ENCODE results near the gene SYT11.

DNA sequence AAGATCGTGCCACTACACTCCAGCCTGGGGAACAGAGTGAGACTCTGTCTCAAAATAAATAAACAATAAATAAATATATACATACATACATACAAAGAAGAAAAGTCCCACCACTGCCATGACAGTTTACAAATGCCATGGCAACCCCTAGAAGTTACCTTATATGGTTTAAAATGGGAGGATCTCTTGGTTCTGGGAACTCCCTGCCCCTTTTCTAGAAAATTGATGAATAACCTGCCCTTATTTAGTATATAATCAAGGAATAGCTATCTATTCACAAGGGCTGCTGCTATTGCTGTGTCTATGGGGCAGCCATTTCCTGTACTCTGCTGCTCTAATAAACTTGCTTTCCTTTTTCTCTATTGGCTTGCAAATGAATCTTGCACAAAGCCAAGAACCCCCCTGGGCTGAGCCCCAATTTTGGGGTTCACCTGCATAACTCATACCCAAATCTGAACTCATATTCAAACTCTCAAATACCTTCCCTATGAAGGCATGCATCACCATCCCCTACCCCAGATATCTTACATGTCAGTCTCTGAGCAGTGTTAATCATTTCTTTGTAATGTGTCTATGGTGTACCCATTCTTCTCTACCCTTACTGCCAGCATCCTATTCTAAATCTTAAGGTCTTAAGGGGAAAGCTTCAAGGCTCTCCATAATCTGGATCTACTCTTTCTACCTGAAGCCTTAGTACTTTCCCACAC lies 11.4 kb upstream of the SYT11 start:
- TF ChIP-seq CTCF (IDR thresholded peaks at IDR 0.05; ENCODE audit: low read depth, low read length, missing input control): no peak
- TF ChIP-seq ATF3 (IDR thresholded peaks at IDR 0.05): no peak
- no peak for TF ChIP-seq TAF1 (conservative IDR thresholded peaks at IDR 0.05)
- no peak for TF ChIP-seq FOXA2 (IDR thresholded peaks at IDR 0.05)
- no peak for TF ChIP-seq REST (IDR thresholded peaks at IDR 0.05)
- no peak for TF ChIP-seq RAD21 (IDR thresholded peaks at IDR 0.05)
